Stimulated activated CD8-positive, alpha-beta memory T cell treated with anti-CD3 and anti-CD28 coated beads, Interleukin-15, amount 100 ng/mL, for 4 hours (primary cell): Measurements from ENCODE around the gene MGAT4C.
"Not testable (repeated sequence)": the region's sequence is repeated elsewhere in the genome, so short reads cannot be mapped to it uniquely, and the experiment has no call there.

Experiments used
- DNase-seq, 2 donors: peaks; one replicate each; pipeline ENCODE4 v3.0.0-alpha.2; 2020; ENCODE audit warnings: low read depth in 2 of 2

MGAT4C gene

DNA sequence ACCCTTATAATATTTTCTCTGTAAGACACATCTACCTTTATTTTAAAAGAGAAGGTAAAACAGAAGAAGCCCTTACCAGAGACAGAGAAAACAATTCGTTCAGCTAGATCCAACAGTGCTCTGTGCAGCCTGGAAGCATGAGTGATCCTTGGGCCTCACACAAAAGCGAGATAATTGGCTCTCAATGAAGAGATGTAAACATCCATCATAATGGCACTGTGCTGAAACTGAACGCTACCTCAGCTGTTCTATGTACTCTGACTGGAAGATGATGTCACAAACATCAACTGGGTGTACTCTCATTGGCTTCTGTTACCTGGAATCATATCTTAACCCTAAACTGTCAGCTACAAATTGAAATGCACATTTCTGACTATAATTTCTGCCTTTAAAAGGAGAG, at the start of gene MGAT4C:
TSS of gene MGAT4C (minus strand) at position 229 of the 400 bp plus-strand sequence.
- DNase-seq: no peak

DNA sequence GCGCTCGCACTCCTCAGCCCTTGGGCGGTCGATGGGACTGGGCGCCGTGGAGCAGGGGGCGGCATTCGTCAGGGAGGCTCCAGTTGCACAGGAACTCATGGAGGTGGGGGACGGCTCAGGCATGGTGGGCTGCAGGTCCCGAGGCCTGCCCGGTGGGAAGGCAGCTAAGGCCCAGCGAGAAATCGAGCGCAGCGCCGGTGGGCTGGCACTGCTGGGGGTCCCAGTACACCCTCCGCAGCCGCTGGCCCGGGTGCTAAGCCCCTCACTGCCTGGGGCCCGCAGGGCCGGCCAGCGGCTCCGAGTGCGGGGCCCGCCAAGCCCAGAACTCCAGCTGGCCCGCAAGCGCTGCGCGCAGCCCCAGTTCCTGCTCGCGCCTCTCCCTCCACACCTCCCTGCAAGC, 40.2 kb upstream of the MGAT4C start:
- not testable (repeated sequence) for DNase-seq

DNA sequence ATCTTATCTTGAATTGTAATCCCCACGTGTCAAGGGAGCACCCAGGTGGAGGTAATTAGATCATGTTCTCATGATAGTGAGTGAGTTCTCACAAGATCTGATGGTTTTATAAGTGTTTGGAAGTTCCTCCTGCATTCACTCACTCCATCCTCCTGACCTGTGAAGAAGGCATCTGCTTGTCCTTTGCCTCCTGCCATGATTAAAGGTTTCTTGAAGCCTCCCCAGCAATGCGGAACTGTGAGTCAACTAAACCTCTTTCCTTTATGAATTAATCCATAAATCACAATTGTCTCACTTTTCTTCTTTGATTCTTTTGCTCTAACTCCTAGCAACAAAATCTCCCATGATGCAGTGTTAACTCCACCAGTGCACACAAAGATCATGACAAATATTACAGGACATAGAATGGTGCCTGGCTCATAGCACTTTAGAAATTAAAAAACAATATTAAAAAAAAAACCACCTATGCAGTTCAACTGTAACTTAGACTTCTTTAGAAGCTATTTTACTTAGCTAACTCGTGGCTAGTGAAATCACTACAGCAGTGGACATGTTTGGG, 37.6 kb upstream of the MGAT4C start:
- DNase-seq: no peak

DNA sequence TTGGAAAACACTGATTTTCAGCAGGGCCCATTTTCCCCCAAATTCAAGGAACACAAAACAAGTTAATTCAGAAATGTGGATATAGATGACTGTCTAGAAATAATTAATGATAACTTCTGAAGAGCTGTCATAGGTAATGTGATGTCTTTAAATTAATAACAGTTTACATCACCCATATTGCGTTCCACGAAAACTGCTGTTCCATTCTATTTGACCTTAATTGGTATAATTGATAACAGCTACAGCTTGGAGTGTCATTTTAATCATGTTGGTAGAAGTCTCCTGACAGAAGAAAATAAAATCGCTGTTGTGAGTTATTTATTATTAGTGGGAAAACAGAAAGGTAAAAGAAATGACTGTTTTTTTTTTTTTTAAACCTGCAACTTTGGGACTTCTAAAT, 36.3 kb upstream of the MGAT4C start:
- no peak for DNase-seq

DNA sequence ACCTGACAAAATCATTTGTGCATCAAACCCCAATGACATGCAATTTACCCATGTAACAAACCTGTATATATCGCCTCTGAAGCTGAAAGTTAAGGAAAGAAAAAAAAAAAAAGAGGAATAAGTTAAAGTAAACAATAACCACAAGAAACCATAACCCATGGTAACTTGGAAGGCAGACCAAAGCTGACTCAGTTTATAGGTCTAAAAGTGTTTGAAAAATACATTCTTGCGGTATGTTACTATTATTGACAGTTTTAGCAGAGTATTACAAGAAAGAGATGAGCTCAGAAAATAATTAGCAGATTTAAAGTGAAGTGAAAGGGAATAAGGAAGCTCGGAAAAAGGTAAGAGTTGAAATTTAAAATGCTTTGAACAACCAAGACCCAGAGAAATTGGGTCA, 34.4 kb upstream of the MGAT4C start:
- no peak for DNase-seq

DNA sequence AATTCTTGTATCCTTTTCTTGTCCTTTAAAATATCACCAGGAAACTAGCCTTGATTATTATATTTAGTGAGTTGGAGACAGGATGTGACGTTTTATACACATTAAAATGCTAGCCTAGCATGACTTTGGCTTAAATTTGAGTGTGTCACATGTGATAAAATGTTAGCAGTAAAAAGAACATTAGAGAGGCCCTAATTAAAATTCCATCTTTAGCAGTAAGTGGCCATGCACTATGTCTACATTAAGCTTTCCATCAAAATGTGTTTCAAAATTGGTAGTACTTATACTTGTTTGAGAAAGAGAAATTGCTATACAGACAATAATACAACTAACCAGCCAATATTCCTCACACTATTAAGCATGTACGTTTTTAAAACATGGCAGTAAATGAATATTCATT, 29.9 kb upstream of the MGAT4C start:
- DNase-seq: no peak

DNA sequence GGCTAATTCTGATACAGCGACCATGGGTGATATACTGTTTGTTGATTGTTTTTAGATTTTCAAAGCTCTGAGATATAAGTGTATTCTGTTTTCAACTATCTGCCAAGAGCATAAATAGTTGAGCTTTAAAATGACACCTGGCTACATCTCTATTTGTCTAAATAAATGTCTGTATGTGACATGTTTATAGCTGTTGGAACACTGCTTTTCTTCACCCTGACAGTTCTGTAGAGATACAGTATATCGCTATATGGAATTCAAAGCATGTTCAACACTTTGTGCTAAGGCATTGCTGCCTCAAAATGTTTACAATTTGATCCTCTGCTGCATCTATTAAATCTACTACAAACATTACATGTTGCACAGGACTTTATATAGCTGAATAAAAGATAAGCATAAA, 27.4 kb upstream of the MGAT4C start:
- DNase-seq: no peak

DNA sequence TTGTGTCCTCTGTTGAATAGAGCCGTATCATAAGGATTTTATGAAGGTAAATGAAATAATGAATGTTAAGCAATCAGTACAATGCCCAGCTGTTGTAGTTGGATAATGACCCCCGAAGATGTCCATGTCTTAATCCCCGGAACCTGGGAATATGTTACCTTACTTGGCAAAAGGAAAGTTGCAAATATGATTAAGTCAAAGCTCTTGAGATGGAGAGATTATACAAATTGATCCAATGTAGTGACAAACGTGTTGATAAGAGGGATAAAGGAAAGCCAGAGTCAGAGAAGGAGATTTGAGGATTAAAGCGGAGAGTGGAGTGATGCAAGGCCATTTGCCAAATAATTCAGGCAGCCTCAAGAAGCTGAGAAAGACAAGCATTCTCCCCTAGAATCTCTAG, 19.2 kb upstream of the MGAT4C start:
- no peak for DNase-seq

DNA sequence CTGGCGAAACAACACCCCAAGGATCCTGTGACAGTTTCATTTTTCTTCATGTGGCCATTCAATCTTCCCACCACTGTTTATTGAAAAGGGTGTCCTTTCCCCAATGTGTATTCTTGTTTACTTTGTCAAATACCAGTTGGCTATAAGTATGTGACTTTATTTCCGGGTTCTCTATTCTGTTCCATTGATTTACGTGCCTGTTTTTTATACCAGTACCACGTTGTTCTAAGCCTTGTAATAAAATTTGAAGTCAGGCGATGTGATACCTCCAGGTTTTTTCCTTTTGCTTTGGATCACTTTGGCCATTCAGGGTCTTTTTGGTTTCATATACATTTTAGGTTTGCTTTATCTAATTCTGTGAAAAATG, 9.1 kb upstream of the MGAT4C start:
- DNase-seq: no peak

DNA sequence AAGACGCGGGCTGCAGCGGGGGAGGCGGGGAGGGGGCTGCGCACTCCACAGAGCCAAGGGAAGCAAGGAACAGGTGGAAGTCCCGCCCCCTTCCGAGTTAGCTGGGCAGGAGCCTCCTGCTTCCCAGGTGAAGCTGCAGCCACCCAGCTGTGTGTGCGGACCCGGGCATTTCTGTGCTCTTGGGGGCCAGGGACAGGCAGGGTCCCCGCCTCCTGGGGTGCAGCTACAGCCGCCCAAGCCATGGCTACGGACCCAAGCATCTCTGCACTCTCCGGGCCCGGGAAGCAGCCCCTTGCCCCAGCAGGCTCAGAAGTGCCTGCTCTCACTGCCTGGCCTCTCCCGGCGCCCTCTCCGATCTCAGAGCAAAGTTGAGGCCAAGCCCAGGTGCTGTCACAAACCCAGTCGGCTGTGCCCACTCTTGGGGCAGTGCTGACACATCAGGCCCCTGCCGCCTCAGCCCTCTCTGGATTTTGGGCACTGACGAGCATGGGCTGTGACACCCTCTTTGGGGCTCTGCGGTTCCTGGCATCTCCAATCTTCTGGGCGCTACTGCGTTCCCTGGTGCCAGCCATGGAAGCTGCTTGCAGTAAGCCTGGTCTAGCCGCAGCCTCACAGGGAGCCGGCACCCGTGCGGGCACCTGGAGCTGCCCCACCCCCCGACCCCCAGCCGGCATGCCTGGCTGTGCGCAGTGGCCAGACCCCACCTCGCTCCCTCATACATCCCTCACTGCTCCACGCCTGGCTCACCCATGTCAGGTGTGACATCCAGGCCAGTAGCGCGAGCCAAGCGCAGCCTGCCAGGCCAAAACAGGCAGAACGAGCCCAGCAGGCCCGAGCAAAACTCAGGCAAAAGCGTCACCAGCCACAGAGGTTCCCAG, 8.5 kb upstream of the MGAT4C start:
- no peak for DNase-seq

DNA sequence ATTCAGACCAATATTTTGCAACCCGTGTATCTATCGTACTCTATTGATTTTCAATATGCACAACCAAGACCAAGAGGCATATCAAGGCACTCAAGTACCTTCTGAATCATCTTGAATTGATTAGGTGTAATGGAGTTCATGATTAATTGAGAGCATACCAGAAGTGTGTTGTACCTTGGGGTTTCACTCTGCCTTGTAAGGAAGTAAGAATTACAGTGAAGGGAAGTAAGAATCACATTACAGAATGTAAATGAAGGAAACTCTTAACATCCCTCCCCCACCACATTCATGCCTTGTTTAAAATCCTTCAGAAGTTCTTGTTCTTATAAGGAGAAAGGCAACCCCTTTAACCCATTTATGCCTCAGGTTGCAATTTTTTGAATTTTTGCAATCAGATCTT, 5.4 kb upstream of the MGAT4C start:
- DNase-seq: no peak

DNA sequence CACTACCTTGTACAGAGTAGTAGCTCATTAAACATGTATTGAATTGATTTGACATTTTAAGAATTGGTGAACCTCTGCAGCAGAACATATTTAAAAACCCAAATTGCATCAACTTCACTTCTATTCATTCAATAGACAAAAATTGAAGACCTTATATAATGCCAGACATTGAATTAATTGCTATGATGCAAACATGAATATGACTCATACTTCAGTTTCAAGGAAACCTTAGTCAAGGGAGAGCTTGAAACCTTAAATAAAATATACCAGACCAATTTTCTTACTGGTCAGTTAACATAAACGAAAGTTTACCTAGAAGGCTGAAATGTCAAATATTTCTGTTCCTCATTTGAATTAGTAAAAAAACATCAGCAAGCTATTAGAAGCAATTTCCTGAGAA, 5.0 kb upstream of the MGAT4C start:
- DNase-seq: no peak

DNA sequence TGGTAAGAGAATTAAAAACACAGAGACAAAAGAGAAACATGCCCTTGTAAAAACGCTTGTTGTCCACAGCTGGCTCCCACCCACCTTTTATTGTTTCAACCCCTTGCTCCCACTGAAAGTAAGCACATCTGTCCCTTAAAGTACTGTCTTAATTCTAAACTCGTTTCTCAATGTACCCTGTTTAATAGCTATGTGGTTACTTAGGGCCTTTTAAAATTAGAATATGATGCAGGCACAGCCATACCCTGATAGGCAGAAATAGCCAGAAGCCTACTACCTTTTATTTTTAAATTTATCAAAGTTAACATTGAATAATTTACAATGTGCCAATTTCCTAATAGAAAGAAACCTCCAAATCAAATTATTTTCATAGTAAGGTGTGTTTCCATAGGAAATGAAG, 4.0 kb upstream of the MGAT4C start:
- no peak for DNase-seq

DNA sequence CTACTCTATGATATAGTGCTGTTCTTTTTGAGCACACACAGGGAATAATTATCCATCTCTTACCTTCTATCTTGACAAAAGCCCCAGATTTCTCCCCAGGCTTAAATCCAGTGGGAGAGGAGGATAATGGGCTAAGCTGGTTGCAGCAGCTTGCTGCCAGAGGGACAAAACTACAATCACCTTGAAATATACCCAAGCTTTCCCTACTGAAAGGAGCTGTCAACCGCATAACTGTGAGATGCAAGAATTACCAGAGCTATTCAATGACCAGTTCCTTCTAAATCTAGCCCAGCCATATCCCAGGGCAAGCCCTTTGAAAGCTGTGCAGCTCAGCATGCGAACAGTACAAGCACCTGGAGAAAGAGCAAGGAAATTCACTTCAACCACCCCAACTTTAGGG, 943 bp upstream of the MGAT4C start:
- DNase-seq: no peak

DNA sequence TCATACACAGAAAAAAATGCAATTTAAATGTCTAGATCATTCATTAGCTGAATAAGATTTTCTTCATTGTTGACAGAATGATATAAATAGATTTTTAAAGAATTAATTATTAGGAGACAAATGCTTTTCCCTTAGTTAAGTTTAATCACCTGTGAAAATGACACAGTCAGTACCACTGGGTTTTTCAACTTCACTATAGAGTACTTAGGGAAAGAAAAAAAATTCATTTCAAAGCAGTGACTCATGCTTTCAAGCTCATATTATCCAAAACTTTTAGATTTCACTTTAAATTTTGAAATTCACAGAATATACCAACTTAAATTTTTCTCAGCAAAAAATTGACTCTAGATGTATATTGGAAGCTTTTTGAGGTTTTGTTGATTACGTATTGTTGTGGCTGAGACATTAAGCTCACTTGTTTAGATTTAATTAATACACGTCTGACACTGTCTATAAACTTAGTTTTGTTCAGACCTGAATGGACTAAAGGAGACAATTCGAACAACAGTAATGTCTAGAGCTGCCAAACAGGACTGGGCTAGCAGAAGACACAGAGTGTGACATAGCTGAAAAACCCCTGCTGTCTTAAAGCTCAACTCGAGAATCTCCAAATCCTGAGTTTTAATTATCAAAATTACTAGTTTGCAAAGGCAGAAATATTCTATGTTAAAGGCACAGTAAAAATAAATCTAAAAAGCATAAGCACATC, 1.6 kb downstream of the MGAT4C start:
- DNase-seq: no peak

DNA sequence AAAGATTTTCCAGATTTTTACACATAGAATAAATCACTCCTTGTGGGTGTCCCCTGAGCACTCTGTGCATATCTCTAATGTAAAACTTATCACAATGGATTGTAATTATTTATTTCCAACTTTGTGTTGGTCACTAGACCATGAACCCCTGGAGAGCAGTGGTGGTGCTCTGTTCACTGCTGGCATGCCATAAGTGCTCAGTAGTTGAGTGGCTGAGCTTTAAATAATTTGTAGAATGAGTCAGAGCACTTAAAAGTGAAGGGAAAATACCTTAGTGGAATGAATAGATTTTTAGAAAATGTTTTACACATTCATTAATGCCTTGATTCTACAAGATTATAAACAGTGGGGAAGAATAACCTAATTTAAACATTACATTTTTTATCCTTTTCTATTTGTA, 6.3 kb downstream of the MGAT4C start:
- DNase-seq: no peak

DNA sequence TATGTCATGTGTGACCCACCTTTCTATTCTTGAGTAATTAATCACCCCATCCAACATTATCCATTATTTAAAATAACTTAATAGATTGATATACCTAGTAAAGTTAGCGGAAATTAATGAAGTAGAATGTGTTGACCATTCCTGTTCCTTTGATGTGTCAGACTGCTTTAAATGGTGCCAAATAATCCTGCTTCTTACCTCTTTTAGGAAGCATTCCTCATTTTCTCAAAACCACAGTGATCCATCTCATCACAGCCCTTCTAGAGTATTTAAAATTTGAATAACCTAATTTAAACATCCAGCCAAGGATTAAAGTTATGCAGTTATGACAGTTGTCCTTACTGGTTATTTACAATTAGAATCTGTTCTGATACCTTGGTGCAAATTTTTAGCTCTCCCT, 6.9 kb downstream of the MGAT4C start:
- no peak for DNase-seq

DNA sequence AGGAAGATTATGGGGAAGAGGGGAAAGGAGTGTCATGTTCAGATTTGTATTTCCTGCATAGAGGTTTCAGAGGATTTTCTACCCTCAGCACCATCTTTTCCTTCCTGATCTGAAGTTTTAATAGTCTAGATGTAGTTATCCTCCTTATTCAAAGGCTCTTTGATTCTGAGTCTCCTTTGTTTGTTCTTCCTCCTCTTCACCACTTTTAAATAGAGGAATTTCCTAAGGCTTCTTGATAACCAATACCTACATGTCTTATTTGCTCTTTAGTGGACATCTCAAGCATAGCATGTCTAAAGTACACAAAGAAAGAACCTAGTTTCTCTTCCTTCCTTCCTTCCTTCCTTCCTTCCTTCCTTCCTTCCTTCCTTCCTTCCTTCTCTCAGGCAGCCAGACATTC, 8.3 kb downstream of the MGAT4C start:
- DNase-seq: no peak

DNA sequence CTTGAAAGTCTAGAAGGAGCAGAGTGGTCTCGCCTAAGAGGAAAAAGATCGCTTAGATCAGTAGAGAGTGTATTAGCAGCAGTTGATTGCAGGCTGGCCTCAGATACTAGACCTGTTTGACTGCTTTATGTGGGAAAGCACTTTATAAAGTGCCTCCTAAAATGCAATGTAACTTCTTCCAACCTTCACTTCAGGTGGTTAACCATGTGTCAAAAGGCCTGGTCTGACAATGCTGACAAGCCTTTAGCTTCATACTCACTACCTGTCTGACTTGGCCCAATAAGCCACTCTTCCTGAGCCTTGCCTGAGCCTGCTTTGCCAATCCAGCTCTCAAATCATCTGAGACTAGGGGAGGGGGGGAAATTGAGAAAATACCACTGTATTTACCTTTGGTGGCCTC, 14.6 kb downstream of the MGAT4C start:
- no peak for DNase-seq

DNA sequence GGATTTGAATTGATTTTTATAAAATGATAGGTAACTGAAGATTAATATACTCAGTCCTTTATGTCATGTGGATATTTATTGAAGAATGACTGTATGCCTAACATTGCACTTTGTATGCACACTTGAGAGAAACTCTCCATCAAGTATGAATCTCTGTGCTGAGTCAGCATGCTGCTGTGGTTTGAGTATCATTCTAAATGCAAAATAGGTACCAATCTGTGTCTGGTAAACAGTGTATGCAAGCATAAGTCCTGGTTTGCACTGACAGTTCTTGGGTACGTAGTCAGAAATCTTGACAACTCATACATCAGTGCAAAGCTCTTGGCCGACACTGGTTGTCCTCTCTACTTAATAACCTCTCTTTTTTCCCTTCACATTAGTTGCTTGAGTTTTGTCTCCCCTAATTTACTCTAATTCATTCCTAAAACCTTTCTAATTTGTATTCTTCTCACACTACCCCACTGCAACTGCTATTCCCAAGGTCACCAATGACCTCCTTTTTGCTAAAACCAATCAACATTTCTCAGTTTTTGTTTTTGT, 21.8 kb downstream of the MGAT4C start:
- DNase-seq: no peak

DNA sequence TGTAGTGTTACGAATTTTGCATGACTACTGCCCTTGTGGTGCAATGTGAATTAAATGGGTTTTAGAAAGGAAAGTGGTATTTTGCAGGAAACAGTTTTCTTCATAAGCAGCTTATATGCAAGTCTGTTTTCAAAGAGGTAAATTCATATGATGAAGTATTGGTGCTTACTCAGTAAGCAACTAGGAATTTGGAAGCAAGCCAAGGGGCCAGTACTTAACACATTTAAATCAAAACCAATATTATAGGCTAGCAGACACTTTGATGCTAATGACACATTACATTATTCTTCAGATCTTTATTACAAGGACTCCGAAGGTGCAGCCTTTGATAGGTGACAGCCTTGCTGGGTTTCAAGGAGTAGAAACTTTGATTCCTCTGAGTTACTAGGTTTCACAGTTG, 23.1 kb downstream of the MGAT4C start:
- no peak for DNase-seq

DNA sequence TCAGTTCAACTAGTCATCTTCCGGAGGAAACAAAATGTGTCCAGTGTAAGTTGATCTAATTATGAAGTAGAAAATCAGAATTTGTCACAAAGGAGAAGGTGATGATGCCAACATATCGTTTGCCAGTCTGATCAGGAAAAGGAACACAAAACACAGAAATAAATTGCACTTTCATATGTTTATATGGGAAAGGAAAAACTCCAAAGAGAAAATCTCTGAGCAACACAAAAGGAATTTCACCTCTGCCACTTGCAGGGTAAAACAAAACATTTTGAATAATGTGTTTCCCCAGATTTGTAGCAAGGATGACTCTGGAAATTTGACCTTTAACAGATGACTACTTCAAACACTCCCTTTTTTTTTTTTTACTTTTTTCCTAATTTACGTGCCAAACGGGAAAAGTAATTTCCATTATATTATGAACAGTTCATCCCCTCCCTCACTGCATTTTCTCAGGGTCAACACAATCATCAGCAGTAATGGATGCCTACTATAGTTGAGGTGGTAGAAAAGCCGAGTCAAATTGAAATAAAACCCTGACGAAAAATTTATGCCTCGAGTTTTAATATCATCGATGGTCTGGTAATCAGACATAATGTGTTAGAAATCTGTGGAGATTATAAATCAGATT, 25.6 kb downstream of the MGAT4C start:
- no peak for DNase-seq
